ENCODE data around the gene MAGT1.

GRCh38 chrX:77935886-77936285 is 40.7 kb upstream of the MAGT1 start:
- TF ChIP-seq, protein P1, sequence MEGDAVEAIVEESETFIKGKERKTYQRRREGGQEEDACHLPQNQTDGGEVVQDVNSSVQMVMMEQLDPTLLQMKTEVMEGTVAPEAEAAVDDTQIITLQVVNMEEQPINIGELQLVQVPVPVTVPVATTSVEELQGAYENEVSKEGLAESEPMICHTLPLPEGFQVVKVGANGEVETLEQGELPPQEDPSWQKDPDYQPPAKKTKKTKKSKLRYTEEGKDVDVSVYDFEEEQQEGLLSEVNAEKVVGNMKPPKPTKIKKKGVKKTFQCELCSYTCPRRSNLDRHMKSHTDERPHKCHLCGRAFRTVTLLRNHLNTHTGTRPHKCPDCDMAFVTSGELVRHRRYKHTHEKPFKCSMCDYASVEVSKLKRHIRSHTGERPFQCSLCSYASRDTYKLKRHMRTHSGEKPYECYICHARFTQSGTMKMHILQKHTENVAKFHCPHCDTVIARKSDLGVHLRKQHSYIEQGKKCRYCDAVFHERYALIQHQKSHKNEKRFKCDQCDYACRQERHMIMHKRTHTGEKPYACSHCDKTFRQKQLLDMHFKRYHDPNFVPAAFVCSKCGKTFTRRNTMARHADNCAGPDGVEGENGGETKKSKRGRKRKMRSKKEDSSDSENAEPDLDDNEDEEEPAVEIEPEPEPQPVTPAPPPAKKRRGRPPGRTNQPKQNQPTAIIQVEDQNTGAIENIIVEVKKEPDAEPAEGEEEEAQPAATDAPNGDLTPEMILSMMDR (IDR thresholded peaks at IDR 0.05; ENCODE audit: low read length): no peak
- no peak for TF ChIP-seq EZH2 (optimal IDR thresholded peaks at IDR 0.05; ENCODE audit: low read depth, low read length)

Measured in MM.1S (cell line).